HG03175 (cell line): Measurements from ENCODE around the gene SCN9A.
"Not testable (repeated sequence)": the region's sequence is repeated elsewhere in the genome, so short reads cannot be mapped to it uniquely, and the experiment has no call there.

Experiments used
- ATAC-seq: cut with Tn5 transposase; IDR thresholded peaks from one replicate; pipeline ENCODE4 v1.9.1; 2021; ENCODE audit warnings: mild to moderate bottlenecking, moderate library complexity; ENCODE audit not compliant: unreplicated experiment

The SCN9A gene

GRCh38 chr2:166375195-166375735 is 479 bp downstream of the SCN9A start:
- no peak for ATAC-seq

GRCh38 chr2:166373951-166374350 is 1.8 kb downstream of the SCN9A start:
- no peak for ATAC-seq

DNA sequence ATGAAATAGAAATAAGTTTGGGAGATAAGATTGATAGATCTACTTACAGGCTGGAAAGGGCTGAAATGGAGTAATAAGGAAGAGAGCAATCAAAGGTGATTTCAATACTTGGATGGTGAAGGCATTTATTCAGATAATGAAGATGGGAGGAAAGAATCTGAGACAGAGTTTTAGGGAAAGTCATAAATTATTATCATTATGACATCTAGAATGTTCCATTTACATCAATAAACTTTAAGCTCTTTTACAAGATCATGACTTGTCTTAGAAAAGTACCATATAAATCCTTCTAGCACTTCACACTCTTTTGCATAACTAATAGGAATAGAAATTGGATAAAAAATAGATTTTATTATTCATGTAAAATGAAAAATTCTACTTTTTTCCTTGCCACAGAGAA is 2.2 kb downstream of the SCN9A start:
- ATAC-seq = no peak

DNA sequence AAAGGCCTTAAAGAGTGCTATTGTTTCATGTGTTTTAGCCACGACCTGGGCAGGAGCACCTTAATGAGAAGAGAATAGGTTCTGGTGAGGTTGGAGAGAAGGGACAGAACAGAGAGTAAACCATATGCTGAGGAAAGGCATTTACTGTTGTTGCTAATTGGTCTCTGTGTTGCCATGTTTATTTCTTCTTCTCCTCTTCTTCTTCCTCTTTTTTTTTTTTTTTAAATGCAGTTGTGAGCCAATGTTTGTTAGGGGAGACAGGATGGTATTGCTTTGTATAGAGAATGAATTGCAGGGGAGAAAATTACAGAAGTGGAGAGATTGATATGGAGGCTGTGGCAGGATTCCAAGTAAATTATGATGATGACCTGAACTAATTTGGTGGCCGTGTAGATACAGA is 2.6 kb downstream of the SCN9A start:
- no peak for ATAC-seq

DNA sequence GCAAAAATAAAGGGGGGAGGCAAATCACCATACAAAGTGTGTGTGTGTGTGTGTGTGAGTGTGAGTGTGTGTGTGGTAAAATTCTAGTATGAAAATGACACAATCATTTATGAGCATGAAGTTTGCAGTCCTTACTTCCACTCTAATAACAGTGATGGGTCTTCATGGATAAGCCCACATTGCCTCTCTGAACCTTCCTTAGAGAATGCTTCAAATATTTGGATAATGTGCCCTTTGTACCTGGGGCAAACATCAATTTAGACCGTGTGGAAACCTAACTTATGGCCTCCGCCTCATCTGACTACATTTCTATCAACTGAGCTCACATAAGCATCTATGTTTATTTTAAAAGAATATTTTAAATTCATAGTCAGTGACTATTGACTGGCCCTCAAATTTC is 3.7 kb downstream of the SCN9A start:
- no peak for ATAC-seq

GRCh38 chr2:166365803-166366420 is 9.8 kb downstream of the SCN9A start:
- ATAC-seq = no peak

GRCh38 chr2:166365239-166365638 is 10.5 kb downstream of the SCN9A start:
- ATAC-seq = no peak

- no peak for ATAC-seq
Measured at GRCh38 chr2:166364476-166365161, 11.1 kb downstream of the SCN9A start.

GRCh38 chr2:166361351-166362153 is 14.2 kb downstream of the SCN9A start:
- ATAC-seq = peak; percentile 52

GRCh38 chr2:166360906-166361305 is 14.8 kb downstream of the SCN9A start:
- no peak for ATAC-seq

- ATAC-seq = no peak
Measured at GRCh38 chr2:166360426-166360825, 15.3 kb downstream of the SCN9A start.

DNA sequence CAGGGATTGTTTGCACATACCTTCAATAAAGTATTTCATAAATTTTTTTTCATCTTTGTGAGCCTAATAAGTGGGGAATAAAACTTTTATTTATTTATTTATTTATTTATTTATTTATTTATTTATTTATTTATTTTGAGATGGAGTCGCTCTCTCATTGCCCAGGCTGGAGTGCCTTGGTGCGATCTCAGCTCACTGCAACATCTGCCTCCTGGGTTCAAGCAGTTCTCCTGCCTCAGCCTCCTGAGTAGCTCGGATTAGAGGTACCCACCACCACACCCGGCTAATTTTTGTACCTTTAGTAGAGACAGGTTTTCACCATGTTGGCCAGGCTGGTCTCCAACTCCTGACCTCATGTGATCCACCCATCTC is 17.8 kb downstream of the SCN9A start:
- not testable (repeated sequence) for ATAC-seq

GRCh38 chr2:166357068-166357949 is 18.4 kb downstream of the SCN9A start:
- no peak for ATAC-seq

DNA sequence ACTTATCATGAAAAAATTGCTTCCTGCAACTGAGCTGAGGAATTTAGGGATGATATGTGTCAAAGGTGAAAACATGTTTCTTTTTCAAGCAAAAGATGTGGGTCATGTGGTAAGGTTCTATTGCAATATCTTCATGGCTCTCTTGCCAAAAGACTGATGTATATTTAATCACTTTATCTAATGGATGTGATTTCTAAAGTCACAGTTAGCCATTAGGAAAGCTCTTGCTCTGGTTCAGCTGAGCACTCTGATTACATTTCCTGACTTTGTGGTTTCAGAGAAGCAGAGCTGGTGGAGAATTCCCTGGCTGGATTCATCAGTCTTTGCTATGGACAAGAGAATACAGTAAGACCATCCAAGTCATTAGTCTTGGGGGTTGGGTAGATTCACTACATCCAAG is 24.4 kb downstream of the SCN9A start:
- no peak for ATAC-seq

DNA sequence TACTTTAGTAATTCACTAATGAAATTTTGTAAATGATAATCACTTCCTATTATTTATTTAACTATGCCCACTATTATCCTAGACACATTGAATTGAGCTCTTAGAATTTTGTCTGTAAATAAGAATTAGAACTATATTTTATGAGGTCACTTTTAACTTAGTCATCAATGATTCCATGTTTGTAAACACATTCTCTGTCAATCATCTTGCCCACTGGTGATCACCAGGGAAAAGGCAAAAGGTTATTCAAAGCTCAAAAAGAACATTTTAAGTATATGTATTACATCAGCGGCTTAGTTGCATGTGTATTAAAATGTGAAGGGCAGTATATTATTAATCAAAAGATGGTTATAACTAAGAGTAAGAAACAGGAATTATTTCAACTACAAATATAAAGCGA is 25.2 kb downstream of the SCN9A start:
- ATAC-seq = no peak

DNA sequence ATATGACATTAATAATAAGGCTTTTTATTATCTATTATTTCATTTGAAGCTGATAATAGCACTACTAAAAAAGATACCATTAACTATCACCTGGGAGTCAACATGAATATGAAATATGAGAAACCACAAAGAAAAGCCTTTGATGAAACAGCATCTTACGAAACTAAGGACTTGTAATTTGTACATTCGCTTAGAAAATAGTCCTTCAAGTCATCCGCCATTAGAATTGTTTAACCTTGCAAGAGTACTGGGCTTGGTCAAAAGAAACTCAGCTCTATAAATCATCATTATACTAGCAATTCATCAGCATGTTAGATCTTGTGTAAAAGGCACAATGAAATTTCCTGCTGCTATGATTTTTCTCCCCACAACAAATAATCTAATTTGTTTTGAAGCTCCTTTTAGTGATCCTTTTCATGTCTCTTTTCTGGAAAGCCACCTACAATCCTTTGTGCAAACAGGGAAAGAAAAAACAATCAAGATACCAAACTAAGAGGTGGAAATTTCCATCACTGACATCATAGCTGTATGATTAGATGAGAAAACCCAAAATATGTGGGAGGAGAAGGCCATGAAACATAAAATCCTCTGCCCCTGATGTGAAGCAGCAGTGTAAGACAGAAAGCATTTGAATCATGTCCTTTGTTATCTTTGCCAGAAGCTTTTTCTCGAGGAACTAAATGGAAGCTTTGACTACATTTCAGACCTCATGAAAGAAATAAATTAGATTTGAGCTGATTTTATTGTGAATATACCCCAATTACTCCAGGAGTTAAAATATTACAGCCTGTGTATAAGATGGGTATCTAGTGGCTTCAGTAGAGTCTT is 31.2 kb downstream of the SCN9A start:
- ATAC-seq = no peak

DNA sequence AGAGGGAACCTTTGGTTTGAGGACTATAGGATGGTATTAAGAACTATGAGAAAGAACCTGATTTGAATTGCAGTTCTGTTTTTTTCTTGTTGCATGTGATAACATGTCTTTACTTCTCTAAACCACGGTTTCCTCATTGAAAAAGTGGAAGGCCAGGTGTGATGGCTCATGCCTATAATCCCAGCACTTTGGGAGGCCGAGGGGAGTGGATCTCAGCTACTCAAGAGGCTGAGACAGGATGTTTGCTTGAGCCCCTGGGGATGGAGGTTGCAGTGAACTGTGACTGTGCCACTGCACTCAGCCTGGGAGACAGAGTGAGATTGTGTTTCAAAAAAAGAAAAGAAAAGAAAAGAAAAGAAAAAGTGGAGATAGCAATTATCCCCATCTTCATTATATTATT is 32.3 kb downstream of the SCN9A start:
- no peak for ATAC-seq

- ATAC-seq = no peak
Measured at GRCh38 chr2:166341426-166341825, 34.3 kb downstream of the SCN9A start.

GRCh38 chr2:166338831-166339339 is 36.9 kb downstream of the SCN9A start:
- no peak for ATAC-seq

GRCh38 chr2:166337932-166338331 is 37.8 kb downstream of the SCN9A start:
- ATAC-seq = no peak
